Activated T-helper 1 cell treated with anti-CD3 and anti-CD28 coated beads, Interleukin-12 subunit alpha, Interleukin-12 subunit beta, Interleukin-2, Interleukin-4 antibody, amounts not matched to agents 30 ng/mL and 10 ng/mL and 1 ng/mL, durations not matched to agents 14 hours and 24 hours and 36 hours (primary cell): Measurements from ENCODE around the gene SSC5D. TPM values are rescaled to one million over a fixed set of nuclear protein-coding genes. Genes with fewer than 3 reads are reported as not detected.
A peak's percentile ranks its signal among the peaks of the same experiment; 100 is the strongest.

Source experiments
- DNase-seq: peaks from one replicate; pipeline ENCODE4 v3.0.0; 2021; ENCODE audit warnings: low spot score
- H3K27ac Mint-ChIP-seq: one replicate; pipeline ENCODE4 v1.8.0; 2021; ENCODE audit warnings: mild to moderate bottlenecking, mixed read lengths
- H3K27me3 Mint-ChIP-seq: one replicate; pipeline ENCODE4 v1.8.0; 2022; ENCODE audit warnings: mild to moderate bottlenecking, moderate library complexity, mixed read lengths; ENCODE audit not compliant: insufficient read depth
- H3K36me3 Mint-ChIP-seq: one replicate; pipeline ENCODE4 v1.8.0; 2021; ENCODE audit warnings: low read depth, mixed read lengths
- H3K4me1 Mint-ChIP-seq: one replicate; pipeline ENCODE4 v1.8.0; 2021; ENCODE audit warnings: low read depth, mixed read lengths
- H3K4me3 Mint-ChIP-seq: one replicate; pipeline ENCODE4 v1.8.0; 2021; ENCODE audit warnings: mild to moderate bottlenecking, moderate library complexity, mixed read lengths
- H3K9me3 Mint-ChIP-seq: one replicate; pipeline ENCODE4 v1.8.0; 2021; ENCODE audit warnings: mixed read lengths
- intact Hi-C: fragments of 100-400 bp; cut with micrococcal nuclease; formaldehyde crosslinking; loops from one replicate; pipeline ENCODE4 v1.15.1; 2024
- total RNA-seq: library from RNA; stranded (reverse); gene quantifications from 2 replicates; pipeline ENCODE4 v1.2.3, GENCODE V29; 2022

Gene SSC5D
- total RNA-seq, 1 donor from 2014 or later, result 0.65 TPM

GRCh38 chr19:55481794-55482155 is 6.5 kb upstream of the SSC5D start:
- Mint-ChIP-seq H3K4me1 (peaks cover 24% of the 10 kb centered on the region), H3K36me3 (no peaks in the 10 kb centered on the region), H3K27ac (no peak overlapping the region), H3K9me3 (no peaks in the 10 kb centered on the region), H3K4me3 (no peak overlapping the region), H3K27me3 (no peaks in the 10 kb centered on the region)
- DNase-seq, result no peak
- intact Hi-C loops, result no loop called here

GRCh38 chr19:55482156-55482961 is 5.9 kb upstream of the SSC5D start:
- intact Hi-C loops, result no loop called here
- H3K4me3 Mint-ChIP-seq, result no peak overlapping the region
- no peaks in the 10 kb centered on the region for H3K27me3 Mint-ChIP-seq
- peaks cover 25% of the 10 kb centered on the region for H3K4me1 Mint-ChIP-seq
- H3K36me3 Mint-ChIP-seq, result no peaks in the 10 kb centered on the region
- DNase-seq, result no peak
- H3K9me3 Mint-ChIP-seq, result no peaks in the 10 kb centered on the region
- H3K27ac Mint-ChIP-seq, result no peak overlapping the region

- peaks cover 22% of the 10 kb centered on the region for H3K4me1 Mint-ChIP-seq
- H3K36me3 Mint-ChIP-seq, result no peaks in the 10 kb centered on the region
- intact Hi-C loops, result no loop called here
- no peaks in the 10 kb centered on the region for H3K27me3 Mint-ChIP-seq
- H3K27ac Mint-ChIP-seq, result no peak overlapping the region
- H3K9me3 Mint-ChIP-seq, result no peaks in the 10 kb centered on the region
- DNase-seq, result no peak
- H3K4me3 Mint-ChIP-seq, result no peak overlapping the region
Measured at GRCh38 chr19:55482967-55483705, 5.1 kb upstream of the SSC5D start.

GRCh38 chr19:55483706-55484592 is 4.3 kb upstream of the SSC5D start:
- no peak for DNase-seq
- Mint-ChIP-seq H3K4me1 (peaks cover 14% of the 10 kb centered on the region), H3K4me3 (peak overlapping the region; percentile 65), H3K9me3 (no peaks in the 10 kb centered on the region), H3K36me3 (no peaks in the 10 kb centered on the region), H3K27ac (no peak overlapping the region), H3K27me3 (no peaks in the 10 kb centered on the region)
- intact Hi-C loops, result no loop called here

GRCh38 chr19:55484593-55485438 is 3.4 kb upstream of the SSC5D start, which contains the start of gene NAT14:
Gene NAT14, plus strand, starts transcription at chr19:55485188. Its CDS starts 521 bp downstream, at chr19:55485709.
- DNase-seq, result peak; percentile 64
- Mint-ChIP-seq H3K4me3 (peak within 1 kb of the TSS; percentile 80), H3K27me3 (no peaks in the 10 kb centered on the region), H3K27ac (peak within 1 kb of the TSS; percentile 55), H3K9me3 (no peaks in the 10 kb centered on the region), H3K4me1 (peaks cover 11% of the 10 kb centered on the region), H3K36me3 (no peaks in the 10 kb centered on the region)
- intact Hi-C loops, result loop anchor here (1.0 kb wide), 2 partner anchors 9 to 24 kb away; partner anchors contain the start of genes ISOC2 and ZNF628

- peaks cover 11% of the 10 kb centered on the region for H3K4me1 Mint-ChIP-seq
- DNase-seq, result no peak
- no peaks in the 10 kb centered on the region for H3K27me3 Mint-ChIP-seq
- H3K9me3 Mint-ChIP-seq, result no peaks in the 10 kb centered on the region
- intact Hi-C loops, result loop anchor here (1.0 kb wide), 2 partner anchors 9 to 24 kb away; partner anchors contain the start of genes ISOC2 and ZNF628
- peak overlapping the region; percentile 80 for H3K4me3 Mint-ChIP-seq
- H3K36me3 Mint-ChIP-seq, result no peaks in the 10 kb centered on the region
- H3K27ac Mint-ChIP-seq, result peak overlapping the region; percentile 48
Measured at GRCh38 chr19:55485439-55486011, 2.7 kb upstream of the SSC5D start.

GRCh38 chr19:55486043-55486970 is 1.9 kb upstream of the SSC5D start:
- Mint-ChIP-seq H3K36me3 (no peaks in the 10 kb centered on the region), H3K27me3 (no peaks in the 10 kb centered on the region), H3K27ac (peak overlapping the region; percentile 63), H3K4me1 (peaks cover 11% of the 10 kb centered on the region), H3K9me3 (no peaks in the 10 kb centered on the region), H3K4me3 (peak overlapping the region; percentile 80)
- no peak for DNase-seq
- intact Hi-C loops, result no loop called here

- peak overlapping the region; percentile 54 for H3K4me3 Mint-ChIP-seq
- peaks cover 2% of the 10 kb centered on the region for H3K27me3 Mint-ChIP-seq
- intact Hi-C loops, result no loop called here
- H3K9me3 Mint-ChIP-seq, result no peaks in the 10 kb centered on the region
- no peaks in the 10 kb centered on the region for H3K36me3 Mint-ChIP-seq
- H3K4me1 Mint-ChIP-seq, result peaks cover 11% of the 10 kb centered on the region
- H3K27ac Mint-ChIP-seq, result peak overlapping the region; percentile 66
- no peak for DNase-seq
Measured at GRCh38 chr19:55486971-55487923, 989 bp upstream of the SSC5D start.

GRCh38 chr19:55488986-55489710 is 912 bp downstream of the SSC5D start:
- no peak for DNase-seq
- Mint-ChIP-seq H3K4me1 (peaks cover 11% of the 10 kb centered on the region), H3K36me3 (no peaks in the 10 kb centered on the region), H3K9me3 (no peaks in the 10 kb centered on the region), H3K27ac (no peak overlapping the region), H3K4me3 (no peak overlapping the region), H3K27me3 (peaks cover 9% of the 10 kb centered on the region)
- intact Hi-C loops, result no loop called here
